Measurements from ENCODE around the gene FAM118A. TPM values are rescaled to one million over a fixed set of nuclear protein-coding genes. Genes with fewer than 3 reads are reported as not detected.
"Not testable (repeated sequence)": the region's sequence is repeated elsewhere in the genome, so short reads cannot be mapped to it uniquely, and the experiment has no call there.

Gene FAM118A
- total and polyA plus RNA-seq, 5 donors from 2014 or later, result 34.5 to 456 (median 61.5) TPM

- Histone ChIP-seq H3K27ac (ENCODE audit: insufficient read depth, low read length, poor library complexity, severe bottlenecking) (no peak overlapping the region), H3K36me3 (ENCODE audit: control insufficient read depth, insufficient read depth, low read length) (peaks cover 13% of the 10 kb centered on the region), H3K4me3 (ENCODE audit: low read depth, low read length) (no peak overlapping the region), H3K9me3 (ENCODE audit: control insufficient read depth in 2 of 2, low read length in 2 of 2) (no peaks in the 10 kb centered on the region), H3K4me1 (ENCODE audit: control insufficient read depth, insufficient read depth, low read length, poor library complexity, severe bottlenecking) (no peaks in the 10 kb centered on the region), H3K27me3 (ENCODE audit: control insufficient read depth, insufficient read depth, low read length) (no peaks in the 10 kb centered on the region)
- no peak overlapping the region for H3K27ac Mint-ChIP-seq
- no peak for ATAC-seq (ENCODE audit: low read depth in 2 of 2)
- no peaks in the 10 kb centered on the region for H3K9me3 Mint-ChIP-seq
- no peaks in the 10 kb centered on the region for H3K27me3 Mint-ChIP-seq
- peaks cover 21% of the 10 kb centered on the region for H3K36me3 Mint-ChIP-seq
- DNase-seq, result no peak
- H3K4me3 Mint-ChIP-seq, result no peak overlapping the region
- peaks cover 0 to 4% (median 2%) of the 10 kb centered on the region in 4 donors for H3K4me1 Mint-ChIP-seq
Observed at GRCh38 chr22:45349916-45350315, 40.2 kb downstream of the FAM118A start.

DNA sequence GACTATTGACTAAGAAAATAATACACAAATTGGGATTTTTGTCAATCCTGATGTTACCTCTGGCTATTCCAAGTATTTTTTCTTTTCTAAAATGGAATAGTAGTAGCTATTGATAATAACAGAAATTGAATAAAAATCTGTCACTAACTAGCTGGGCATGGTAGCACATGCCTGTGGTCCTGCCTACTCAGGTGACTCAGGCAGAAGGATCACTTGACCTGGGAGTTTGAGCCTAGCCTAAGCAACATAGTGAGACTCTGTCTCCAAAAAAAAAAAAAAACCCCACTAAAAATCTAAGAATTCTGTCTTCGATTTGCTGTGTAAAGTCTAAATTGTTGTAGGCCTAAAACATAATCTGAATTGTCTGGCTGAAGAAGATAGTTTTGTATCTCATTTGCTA, 42.2 kb downstream of the FAM118A start:
- H3K9me3 Mint-ChIP-seq, result no peaks in the 10 kb centered on the region
- H3K36me3 Mint-ChIP-seq, result peaks cover 9% of the 10 kb centered on the region
- H3K9me3 ChIP-seq (ENCODE audit: control insufficient read depth in 2 of 2, low read length in 2 of 2), result no peaks in the 10 kb centered on the region
- H3K36me3 ChIP-seq (ENCODE audit: control insufficient read depth, insufficient read depth, low read length), result no peaks in the 10 kb centered on the region
- no peak overlapping the region for H3K27ac ChIP-seq (ENCODE audit: insufficient read depth, low read length, poor library complexity, severe bottlenecking)
- no peak overlapping the region for H3K4me3 Mint-ChIP-seq
- ATAC-seq (ENCODE audit: low read depth in 2 of 2) (no peak), DNase-seq (no peak)
- no peaks in the 10 kb centered on the region for H3K27me3 Mint-ChIP-seq
- no peaks in the 10 kb centered on the region for H3K27me3 ChIP-seq (ENCODE audit: control insufficient read depth, insufficient read depth, low read length)
- H3K27ac Mint-ChIP-seq, result no peak overlapping the region
- no peak overlapping the region for H3K4me3 ChIP-seq (ENCODE audit: low read depth, low read length)
- H3K4me1 ChIP-seq (ENCODE audit: control insufficient read depth, insufficient read depth, low read length, poor library complexity, severe bottlenecking), result no peaks in the 10 kb centered on the region
- H3K4me1 Mint-ChIP-seq, result peaks cover 0 to 5% (median 2%) of the 10 kb centered on the region in 4 donors

GRCh38 chr22:45352757-45353156, 43.0 kb downstream of the FAM118A start:
- not testable (repeated sequence) for ATAC-seq (ENCODE audit: low read depth in 2 of 2); H3K4me1 Mint-ChIP-seq; H3K9me3 Mint-ChIP-seq; H3K9me3 ChIP-seq (ENCODE audit: control insufficient read depth in 2 of 2, low read length in 2 of 2); H3K4me3 Mint-ChIP-seq; H3K27ac ChIP-seq (ENCODE audit: insufficient read depth, low read length, poor library complexity, severe bottlenecking); H3K36me3 Mint-ChIP-seq; DNase-seq; H3K36me3 ChIP-seq (ENCODE audit: control insufficient read depth, insufficient read depth, low read length); H3K27ac Mint-ChIP-seq; H3K4me3 ChIP-seq (ENCODE audit: low read depth, low read length); H3K4me1 ChIP-seq (ENCODE audit: control insufficient read depth, insufficient read depth, low read length, poor library complexity, severe bottlenecking); H3K27me3 ChIP-seq (ENCODE audit: control insufficient read depth, insufficient read depth, low read length); H3K27me3 Mint-ChIP-seq

DNA sequence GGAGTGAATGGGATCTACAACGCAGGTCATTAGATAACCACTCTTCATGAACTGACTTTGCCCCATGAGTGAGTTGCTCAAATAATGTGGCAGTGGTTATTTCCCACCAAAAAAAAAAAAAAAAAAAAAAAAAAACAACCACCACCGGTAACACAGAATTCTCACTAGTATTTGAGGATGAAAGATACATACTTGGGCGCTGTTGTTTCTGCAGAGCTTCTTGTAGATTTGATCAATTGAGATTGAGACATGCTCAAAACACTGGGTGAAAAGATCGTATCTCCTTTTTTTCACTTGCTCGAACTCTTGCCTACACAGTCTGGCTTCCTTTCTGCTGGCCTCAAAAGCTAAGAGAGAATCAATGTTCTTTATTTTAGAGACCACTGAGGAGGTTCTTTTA, 44.1 kb downstream of the FAM118A start:
- Histone ChIP-seq H3K27ac (ENCODE audit: insufficient read depth, low read length, poor library complexity, severe bottlenecking) (no peak overlapping the region), H3K9me3 (ENCODE audit: control insufficient read depth in 2 of 2, low read length in 2 of 2) (no peaks in the 10 kb centered on the region), H3K4me1 (ENCODE audit: control insufficient read depth, insufficient read depth, low read length, poor library complexity, severe bottlenecking) (no peaks in the 10 kb centered on the region), H3K27me3 (ENCODE audit: control insufficient read depth, insufficient read depth, low read length) (no peaks in the 10 kb centered on the region), H3K4me3 (ENCODE audit: low read depth, low read length) (no peak overlapping the region), H3K36me3 (ENCODE audit: control insufficient read depth, insufficient read depth, low read length) (no peaks in the 10 kb centered on the region)
- Mint-ChIP-seq H3K4me3 (no peak overlapping the region), H3K9me3 (no peaks in the 10 kb centered on the region), H3K36me3 (peaks cover 5% of the 10 kb centered on the region), H3K4me1 (peaks cover 0 to 5% (median 2%) of the 10 kb centered on the region in 4 donors), H3K27me3 (no peaks in the 10 kb centered on the region), H3K27ac (peak overlapping the region in 1 of 3 donors; percentile 38)
- no peak for ATAC-seq (ENCODE audit: low read depth in 2 of 2)
- peak in 1 of 3 donors; percentile 13 for DNase-seq

GRCh38 chr22:45357490-45357889, 47.8 kb downstream of the FAM118A start:
- no peak for DNase-seq
- H3K9me3 Mint-ChIP-seq, result peaks cover 0 to 1% (median 0%) of the 10 kb centered on the region in 7 donors
- H3K4me1 ChIP-seq (ENCODE audit: control insufficient read depth, insufficient read depth, low read length, poor library complexity, severe bottlenecking), result no peaks in the 10 kb centered on the region
- H3K4me3 Mint-ChIP-seq, result no peak overlapping the region
- H3K36me3 Mint-ChIP-seq, result no peaks in the 10 kb centered on the region
- H3K27ac Mint-ChIP-seq, result no peak overlapping the region
- no peaks in the 10 kb centered on the region for H3K9me3 ChIP-seq (ENCODE audit: control insufficient read depth in 2 of 2, low read length in 2 of 2)
- peaks cover 11% of the 10 kb centered on the region for H3K27me3 Mint-ChIP-seq
- peaks cover 0 to 4% (median under 1%) of the 10 kb centered on the region in 4 donors for H3K4me1 Mint-ChIP-seq
- H3K36me3 ChIP-seq (ENCODE audit: control insufficient read depth, insufficient read depth, low read length), result no peaks in the 10 kb centered on the region
- no peak overlapping the region for H3K27ac ChIP-seq (ENCODE audit: insufficient read depth, low read length, poor library complexity, severe bottlenecking)
- H3K4me3 ChIP-seq (ENCODE audit: low read depth, low read length), result no peak overlapping the region
- H3K27me3 ChIP-seq (ENCODE audit: control insufficient read depth, insufficient read depth, low read length), result peaks cover 2% of the 10 kb centered on the region
- no peak for ATAC-seq (ENCODE audit: low read depth in 2 of 2)

- no peak overlapping the region for H3K4me3 ChIP-seq (ENCODE audit: low read depth, low read length)
- Mint-ChIP-seq H3K4me1 (peaks cover 0 to 4% (median under 1%) of the 10 kb centered on the region in 4 donors), H3K9me3 (peaks cover 0 to 1% (median 0%) of the 10 kb centered on the region in 7 donors), H3K27ac (no peak overlapping the region), H3K27me3 (peaks cover 12% of the 10 kb centered on the region), H3K36me3 (no peaks in the 10 kb centered on the region), H3K4me3 (no peak overlapping the region)
- ATAC-seq (ENCODE audit: low read depth in 2 of 2) (no peak), DNase-seq (no peak)
- H3K27ac ChIP-seq (ENCODE audit: insufficient read depth, low read length, poor library complexity, severe bottlenecking), result no peak overlapping the region
- H3K4me1 ChIP-seq (ENCODE audit: control insufficient read depth, insufficient read depth, low read length, poor library complexity, severe bottlenecking), result no peaks in the 10 kb centered on the region
- no peaks in the 10 kb centered on the region for H3K36me3 ChIP-seq (ENCODE audit: control insufficient read depth, insufficient read depth, low read length)
- no peaks in the 10 kb centered on the region for H3K9me3 ChIP-seq (ENCODE audit: control insufficient read depth in 2 of 2, low read length in 2 of 2)
- peaks cover 2% of the 10 kb centered on the region for H3K27me3 ChIP-seq (ENCODE audit: control insufficient read depth, insufficient read depth, low read length)
Observed at GRCh38 chr22:45358127-45358526, 48.4 kb downstream of the FAM118A start.

DNA sequence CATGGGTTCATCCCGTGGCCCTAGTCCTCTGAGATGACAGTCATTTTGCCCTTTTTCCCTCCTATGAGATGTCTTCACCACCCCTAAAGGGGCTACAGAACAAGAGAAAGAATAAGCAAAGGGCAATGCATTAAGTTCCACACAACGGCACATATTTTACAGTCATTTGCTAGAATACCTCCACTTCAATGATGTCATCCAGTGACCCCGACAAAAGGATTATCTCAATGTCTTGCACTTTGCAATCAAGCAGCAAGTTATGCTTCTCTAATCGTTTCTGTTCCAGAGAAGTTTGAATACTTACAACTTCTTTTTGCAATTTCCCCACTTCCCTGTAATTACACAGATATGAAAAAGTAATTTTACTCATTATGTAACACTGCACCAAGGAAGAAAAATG, 49.9 kb downstream of the FAM118A start:
- DNase-seq (no peak), ATAC-seq (ENCODE audit: low read depth in 2 of 2) (no peak)
- Mint-ChIP-seq H3K27me3 (peaks cover 15% of the 10 kb centered on the region), H3K4me3 (no peak overlapping the region), H3K36me3 (no peaks in the 10 kb centered on the region), H3K4me1 (peaks cover 0 to 2% (median 0%) of the 10 kb centered on the region in 4 donors), H3K27ac (peak overlapping the region in 1 of 3 donors; percentile 63), H3K9me3 (peaks cover 0 to 1% (median 0%) of the 10 kb centered on the region in 7 donors)
- Histone ChIP-seq H3K36me3 (ENCODE audit: control insufficient read depth, insufficient read depth, low read length) (no peaks in the 10 kb centered on the region), H3K9me3 (ENCODE audit: control insufficient read depth in 2 of 2, low read length in 2 of 2) (no peaks in the 10 kb centered on the region), H3K27ac (ENCODE audit: insufficient read depth, low read length, poor library complexity, severe bottlenecking) (no peak overlapping the region), H3K4me3 (ENCODE audit: low read depth, low read length) (no peak overlapping the region), H3K27me3 (ENCODE audit: control insufficient read depth, insufficient read depth, low read length) (peaks cover 2% of the 10 kb centered on the region), H3K4me1 (ENCODE audit: control insufficient read depth, insufficient read depth, low read length, poor library complexity, severe bottlenecking) (no peaks in the 10 kb centered on the region)

DNA sequence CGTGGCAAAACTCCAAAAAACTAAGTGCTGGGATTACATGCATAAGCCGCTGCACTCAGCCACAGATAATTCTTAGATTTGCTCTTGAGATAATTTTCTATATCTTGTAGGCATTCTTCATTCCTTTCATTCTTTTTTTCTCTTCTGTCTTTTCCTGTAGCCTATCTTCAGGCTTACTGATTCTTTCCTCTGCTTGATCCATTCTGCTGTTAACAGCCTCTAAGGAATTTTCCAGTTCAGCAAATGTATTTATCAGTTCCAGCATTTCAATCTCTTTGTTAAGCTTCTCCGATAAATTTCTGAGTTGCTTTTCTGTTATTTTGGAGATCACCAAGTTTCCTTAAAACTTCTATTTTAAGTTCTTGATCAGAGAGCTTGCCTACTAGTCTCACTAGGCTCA, 57.0 kb downstream of the FAM118A start:
- Histone ChIP-seq H3K4me3 (ENCODE audit: low read depth, low read length) (no peak overlapping the region), H3K36me3 (ENCODE audit: control insufficient read depth, insufficient read depth, low read length) (no peaks in the 10 kb centered on the region), H3K4me1 (ENCODE audit: control insufficient read depth, insufficient read depth, low read length, poor library complexity, severe bottlenecking) (no peaks in the 10 kb centered on the region), H3K27ac (ENCODE audit: insufficient read depth, low read length, poor library complexity, severe bottlenecking) (no peak overlapping the region), H3K9me3 (ENCODE audit: control insufficient read depth in 2 of 2, low read length in 2 of 2) (peaks cover 9 to 10% of the 10 kb centered on the region in 2 experiments), H3K27me3 (ENCODE audit: control insufficient read depth, insufficient read depth, low read length) (peaks cover 2% of the 10 kb centered on the region)
- Mint-ChIP-seq H3K4me1 (no peaks in the 10 kb centered on the region), H3K27me3 (peaks cover 16% of the 10 kb centered on the region), H3K36me3 (no peaks in the 10 kb centered on the region), H3K27ac (no peak overlapping the region), H3K9me3 (peaks cover 0 to 9% (median 6%) of the 10 kb centered on the region in 7 donors), H3K4me3 (no peak overlapping the region)
- ATAC-seq (ENCODE audit: low read depth in 2 of 2) (no peak), DNase-seq (no peak)

All from CD4-positive, CD25-positive, alpha-beta regulatory T cell (primary cell).